Measurements from ENCODE around the gene PIK3C2G. TPM values are rescaled to one million over a fixed set of nuclear protein-coding genes. Genes with fewer than 3 reads are reported as not detected.

PIK3C2G gene
- total and polyA plus RNA-seq, 2 donors from 2014 or later: 4.4 to 5.8 TPM

GRCh38 chr12:18242380-18243089 is 18.8 kb upstream of the PIK3C2G start:
- intact Hi-C loops (cut with DNase I): no loop called here
- H3K27me3 ChIP-seq (ENCODE audit: control insufficient read depth, insufficient read depth, low read length): no peaks in the 10 kb centered on the region
- H3K4me1 ChIP-seq (ENCODE audit: control insufficient read depth in 2 of 3, insufficient read depth in 2 of 3, low read depth in 1 of 3, low read length in 3 of 3): no peaks in the 10 kb centered on the region
- H3K27ac ChIP-seq (ENCODE audit: low read depth in 2 of 2, low read length in 2 of 2): no peak overlapping the region
- H3K9ac ChIP-seq (ENCODE audit: low read length in 3 of 3): no peak overlapping the region
- no peak for TF ChIP-seq CTCF (IDR thresholded peaks at IDR 0.05; ENCODE audit: borderline replicate concordance, extremely low read depth, insufficient read depth)
- FAIRE-seq: no peak
- no peak for DNase-seq
- H3K36me3 ChIP-seq (ENCODE audit: control insufficient read depth in 2 of 3, insufficient read depth in 3 of 3, low read length in 3 of 3): no peaks in the 10 kb centered on the region
- H3K9me3 ChIP-seq (ENCODE audit: control insufficient read depth in 2 of 3, insufficient read depth in 1 of 3, low read length in 3 of 3): no peaks in the 10 kb centered on the region
- H3K4me3 ChIP-seq (ENCODE audit: low read length in 3 of 3): no peak overlapping the region

- Histone ChIP-seq H3K36me3 (ENCODE audit: control insufficient read depth in 2 of 3, insufficient read depth in 3 of 3, low read length in 3 of 3) (no peaks in the 10 kb centered on the region), H3K9ac (ENCODE audit: low read length in 3 of 3) (no peak overlapping the region), H3K4me1 (ENCODE audit: control insufficient read depth in 2 of 3, insufficient read depth in 2 of 3, low read depth in 1 of 3, low read length in 3 of 3) (no peaks in the 10 kb centered on the region), H3K27ac (ENCODE audit: low read depth in 2 of 2, low read length in 2 of 2) (no peak overlapping the region), H3K4me3 (ENCODE audit: low read length in 3 of 3) (no peak overlapping the region), H3K27me3 (ENCODE audit: control insufficient read depth, insufficient read depth, low read length) (no peaks in the 10 kb centered on the region), H3K9me3 (ENCODE audit: control insufficient read depth in 2 of 3, insufficient read depth in 1 of 3, low read length in 3 of 3) (no peaks in the 10 kb centered on the region)
- FAIRE-seq (peak; percentile 37), DNase-seq (no peak)
- TF ChIP-seq CTCF (IDR thresholded peaks at IDR 0.05; ENCODE audit: borderline replicate concordance, extremely low read depth, insufficient read depth): no peak
- intact Hi-C loops (cut with DNase I): no loop called here
These were observed 18.1 kb upstream of the PIK3C2G start for GRCh38 chr12:18243238-18243637.

GRCh38 chr12:18246066-18246465 is 15.3 kb upstream of the PIK3C2G start:
- DNase-seq: no peak
- Histone ChIP-seq H3K9me3 (ENCODE audit: control insufficient read depth in 2 of 3, insufficient read depth in 1 of 3, low read length in 3 of 3) (no peaks in the 10 kb centered on the region), H3K27ac (ENCODE audit: low read depth in 2 of 2, low read length in 2 of 2) (no peak overlapping the region), H3K9ac (ENCODE audit: low read length in 3 of 3) (no peak overlapping the region), H3K36me3 (ENCODE audit: control insufficient read depth in 2 of 3, insufficient read depth in 3 of 3, low read length in 3 of 3) (no peaks in the 10 kb centered on the region), H3K4me3 (ENCODE audit: low read length in 3 of 3) (no peak overlapping the region), H3K4me1 (ENCODE audit: control insufficient read depth in 2 of 3, insufficient read depth in 2 of 3, low read depth in 1 of 3, low read length in 3 of 3) (no peaks in the 10 kb centered on the region), H3K27me3 (ENCODE audit: control insufficient read depth, insufficient read depth, low read length) (no peaks in the 10 kb centered on the region)
- no peak for FAIRE-seq
- TF ChIP-seq CTCF (IDR thresholded peaks at IDR 0.05; ENCODE audit: borderline replicate concordance, extremely low read depth, insufficient read depth): peak; percentile 4
- intact Hi-C loops (cut with DNase I): no loop called here

All from kidney (tissue), 14 donors.